ENCODE data around the gene C1orf216. TPM values are rescaled to one million over a fixed set of nuclear protein-coding genes. Genes with fewer than 3 reads are reported as not detected.
A peak's percentile ranks its signal among the peaks of the same experiment; 100 is the strongest.

The C1orf216 gene
- total and polyA plus RNA-seq, 2 donors (not counting 1 experiment from before 2014, with no cell fraction given): 2.2 to 5.4 TPM

DNA sequence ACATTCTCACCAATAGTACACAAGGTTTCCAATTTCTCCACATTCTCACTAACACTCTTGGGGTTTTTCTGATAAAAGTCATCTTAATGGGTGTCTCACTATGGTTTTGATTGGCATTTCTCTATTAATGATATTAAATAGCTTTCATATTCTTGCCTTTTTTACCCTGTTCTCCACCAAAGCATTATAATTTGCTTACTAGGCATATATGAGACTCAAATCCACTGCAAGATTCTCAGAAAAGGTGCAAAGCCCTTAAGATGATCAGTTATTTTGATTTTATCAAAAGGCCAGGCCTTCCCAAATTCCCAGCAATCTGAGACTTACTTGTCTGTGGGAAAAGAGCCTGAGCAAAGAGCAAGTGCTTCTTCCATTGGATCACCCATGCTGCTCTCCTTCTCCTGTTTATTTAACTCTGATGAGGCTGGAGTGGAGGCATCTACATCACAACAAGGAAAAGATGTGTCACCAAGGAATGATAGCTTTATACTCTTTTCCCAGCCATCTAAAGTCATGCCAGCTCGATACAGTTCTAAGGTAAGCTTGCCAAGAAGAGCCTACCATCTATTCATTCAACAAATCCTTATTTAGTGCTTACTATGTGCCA, 26.5 kb upstream of the C1orf216 start:
- no peak for DNase-seq
- Histone ChIP-seq H3K27me3 (replicated peaks in 1 of 4; ENCODE audit: control extremely low read depth in 1 of 4, control insufficient read depth in 3 of 4, insufficient read depth in 4 of 4, low read length in 3 of 4) (no peaks in the 10 kb centered on the region), H3K27ac (ENCODE audit: low read length in 2 of 2) (no peak overlapping the region), H3K9ac (ENCODE audit: low read length) (no peak overlapping the region), H3K4me1 (ENCODE audit: control insufficient read depth in 2 of 2, insufficient read depth in 2 of 2, low read length in 2 of 2) (no peaks in the 10 kb centered on the region), H3K9me3 (ENCODE audit: control extremely low read depth in 1 of 3, control insufficient read depth in 2 of 3, insufficient read depth in 1 of 3, low read length in 2 of 3) (no peaks in the 10 kb centered on the region), H2AFZ (ENCODE audit: insufficient read depth, low read depth, low read length, poor library complexity, severe bottlenecking) (no peak overlapping the region), H3K36me3 (replicated peaks in 1 of 2; ENCODE audit: control extremely low read depth in 1 of 2, control insufficient read depth in 1 of 2, extremely low read depth in 1 of 2, insufficient read depth in 2 of 2, low read length in 1 of 2) (no peaks in the 10 kb centered on the region), H4K20me1 (ENCODE audit: control insufficient read depth, insufficient read depth, low read length, poor library complexity, severe bottlenecking) (no peaks in the 10 kb centered on the region), H3K79me2 (ENCODE audit: control insufficient read depth, insufficient read depth, low read length) (no peaks in the 10 kb centered on the region), H3K4me3 (ENCODE audit: control extremely low read depth in 1 of 5, extremely low read depth in 1 of 5, insufficient read depth in 1 of 5, low read depth in 2 of 5, low read length in 4 of 5) (no peak overlapping the region), H3K4me2 (replicated peaks; ENCODE audit: low read depth, low read length, poor library complexity, severe bottlenecking) (no peak overlapping the region)
- POLR2A ChIA-PET: no interaction called here
- intact Hi-C loops (cut with micrococcal nuclease): no loop called here
- CTCF ChIA-PET: interaction anchor here (0.6 to 3.4 kb wide), 2 partner anchors 18 to 34 kb away, joined by 5 to 12 read pairs; no protein-coding TSS in a partner anchor
- Mint-ChIP-seq H3K9me3 (ENCODE audit: insufficient read depth) (no peaks in the 10 kb centered on the region), H3K27me3 (no peaks in the 10 kb centered on the region), H3K27ac (no peak overlapping the region), H3K4me1 (no peaks in the 10 kb centered on the region), H3K4me3 (no peak overlapping the region)
- ATAC-seq (ENCODE audit: low read depth): no peak
- no peak for TF ChIP-seq EZH2 (IDR thresholded peaks at IDR 0.05; ENCODE audit: borderline replicate concordance, insufficient read depth, low read depth, low read length, poor library complexity, severe bottlenecking)
- TF ChIP-seq, protein P1, sequence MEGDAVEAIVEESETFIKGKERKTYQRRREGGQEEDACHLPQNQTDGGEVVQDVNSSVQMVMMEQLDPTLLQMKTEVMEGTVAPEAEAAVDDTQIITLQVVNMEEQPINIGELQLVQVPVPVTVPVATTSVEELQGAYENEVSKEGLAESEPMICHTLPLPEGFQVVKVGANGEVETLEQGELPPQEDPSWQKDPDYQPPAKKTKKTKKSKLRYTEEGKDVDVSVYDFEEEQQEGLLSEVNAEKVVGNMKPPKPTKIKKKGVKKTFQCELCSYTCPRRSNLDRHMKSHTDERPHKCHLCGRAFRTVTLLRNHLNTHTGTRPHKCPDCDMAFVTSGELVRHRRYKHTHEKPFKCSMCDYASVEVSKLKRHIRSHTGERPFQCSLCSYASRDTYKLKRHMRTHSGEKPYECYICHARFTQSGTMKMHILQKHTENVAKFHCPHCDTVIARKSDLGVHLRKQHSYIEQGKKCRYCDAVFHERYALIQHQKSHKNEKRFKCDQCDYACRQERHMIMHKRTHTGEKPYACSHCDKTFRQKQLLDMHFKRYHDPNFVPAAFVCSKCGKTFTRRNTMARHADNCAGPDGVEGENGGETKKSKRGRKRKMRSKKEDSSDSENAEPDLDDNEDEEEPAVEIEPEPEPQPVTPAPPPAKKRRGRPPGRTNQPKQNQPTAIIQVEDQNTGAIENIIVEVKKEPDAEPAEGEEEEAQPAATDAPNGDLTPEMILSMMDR (IDR thresholded peaks at IDR 0.05): no peak
- WGBS (ENCODE audit: insufficient coverage): 100% methylated on average over 1 of the region's 1 CpG

DNA sequence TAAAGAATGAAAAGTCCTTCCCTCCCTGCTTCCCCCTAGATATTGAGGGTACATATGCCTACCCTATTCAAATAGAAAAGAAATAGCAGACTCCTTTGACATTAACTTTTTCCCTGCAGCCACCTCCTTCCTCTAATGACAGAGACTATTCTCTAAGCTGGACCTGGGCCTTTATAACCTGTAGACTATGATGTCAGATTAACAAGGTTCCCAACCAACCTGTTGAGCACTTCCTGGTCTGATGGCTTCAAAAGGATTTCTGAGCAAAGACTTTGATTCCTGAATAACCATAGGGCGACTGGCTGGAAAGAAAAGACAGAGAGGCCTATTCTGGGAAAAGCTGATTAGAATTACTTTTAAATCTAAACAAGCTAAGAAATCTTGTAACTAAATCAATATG, 18.4 kb upstream of the C1orf216 start:
- no CpG with 5 or more reads among the region's 1 CpG for WGBS (ENCODE audit: insufficient coverage)
- H3K27ac ChIP-seq (ENCODE audit: low read length in 2 of 2): no peak overlapping the region
- no peaks in the 10 kb centered on the region for H3K79me2 ChIP-seq (ENCODE audit: control insufficient read depth, insufficient read depth, low read length)
- no peak overlapping the region for H3K9ac ChIP-seq (ENCODE audit: low read length)
- H2AFZ ChIP-seq (ENCODE audit: insufficient read depth, low read depth, low read length, poor library complexity, severe bottlenecking): no peak overlapping the region
- intact Hi-C loops (cut with micrococcal nuclease): no loop called here
- Mint-ChIP-seq H3K27me3 (no peaks in the 10 kb centered on the region), H3K27ac (peak overlapping the region; percentile 26), H3K4me3 (no peak overlapping the region), H3K4me1 (peaks cover 10% of the 10 kb centered on the region), H3K9me3 (ENCODE audit: insufficient read depth) (no peaks in the 10 kb centered on the region)
- H3K27me3 ChIP-seq (replicated peaks in 1 of 4; ENCODE audit: control extremely low read depth in 1 of 4, control insufficient read depth in 3 of 4, insufficient read depth in 4 of 4, low read length in 3 of 4): no peaks in the 10 kb centered on the region
- no peaks in the 10 kb centered on the region for H3K9me3 ChIP-seq (ENCODE audit: control extremely low read depth in 1 of 3, control insufficient read depth in 2 of 3, insufficient read depth in 1 of 3, low read length in 2 of 3)
- ATAC-seq (ENCODE audit: low read depth) (no peak), DNase-seq (no peak)
- H3K36me3 ChIP-seq (replicated peaks in 1 of 2; ENCODE audit: control extremely low read depth in 1 of 2, control insufficient read depth in 1 of 2, extremely low read depth in 1 of 2, insufficient read depth in 2 of 2, low read length in 1 of 2): no peaks in the 10 kb centered on the region
- H3K4me2 ChIP-seq (replicated peaks; ENCODE audit: low read depth, low read length, poor library complexity, severe bottlenecking): no peak overlapping the region
- CTCF ChIA-PET: interaction anchor here (0.6 to 4.0 kb wide), 3 partner anchors 10 to 287 kb away, joined by 3 to 33 read pairs (median 5); no protein-coding TSS in a partner anchor
- H3K4me1 ChIP-seq (ENCODE audit: control insufficient read depth in 2 of 2, insufficient read depth in 2 of 2, low read length in 2 of 2): peaks cover 10 to 12% of the 10 kb centered on the region in 2 donors
- H4K20me1 ChIP-seq (ENCODE audit: control insufficient read depth, insufficient read depth, low read length, poor library complexity, severe bottlenecking): no peaks in the 10 kb centered on the region
- H3K4me3 ChIP-seq (ENCODE audit: control extremely low read depth in 1 of 5, extremely low read depth in 1 of 5, insufficient read depth in 1 of 5, low read depth in 2 of 5, low read length in 4 of 5): no peak overlapping the region
- POLR2A ChIA-PET: interaction anchor here (0.8 kb wide), 1 partner anchor 67 kb away, joined by 3 read pairs; no protein-coding TSS in a partner anchor
- TF ChIP-seq, protein P1 (IDR thresholded peaks at IDR 0.05): no peak
- TF ChIP-seq EZH2 (IDR thresholded peaks at IDR 0.05; ENCODE audit: borderline replicate concordance, insufficient read depth, low read depth, low read length, poor library complexity, severe bottlenecking): no peak
